Uterus (tissue), 2 donors: ENCODE data around the gene TMEM151A.

Source experiments
- POLR2A ChIP-seq, 2 donors: fragments of 450-650 bp; IDR thresholded peaks; one replicate each; pipeline ENCODE4 v1.6.1; 2016; ENCODE audit warnings: antibody characterized with exemption in 2 of 2, mild to moderate bottlenecking in 1 of 2, moderate library complexity in 1 of 2
- TF ChIP-seq, protein P1 (sequence below), 4 experiments: fragments of 200-600 bp in 2 of 4; fragments of 450-650 bp in 2 of 4; sonication (generic) in 2 of 4; IDR thresholded peaks; one replicate each; pipeline ENCODE4 v1.5.1; 2016 to 2019; ENCODE audit warnings: antibody characterized with exemption in 4 of 4, mild to moderate bottlenecking in 2 of 4, moderate library complexity in 1 of 4

- no peak for TF ChIP-seq POLR2A (IDR thresholded peaks at IDR 0.05)
- TF ChIP-seq, protein P1, sequence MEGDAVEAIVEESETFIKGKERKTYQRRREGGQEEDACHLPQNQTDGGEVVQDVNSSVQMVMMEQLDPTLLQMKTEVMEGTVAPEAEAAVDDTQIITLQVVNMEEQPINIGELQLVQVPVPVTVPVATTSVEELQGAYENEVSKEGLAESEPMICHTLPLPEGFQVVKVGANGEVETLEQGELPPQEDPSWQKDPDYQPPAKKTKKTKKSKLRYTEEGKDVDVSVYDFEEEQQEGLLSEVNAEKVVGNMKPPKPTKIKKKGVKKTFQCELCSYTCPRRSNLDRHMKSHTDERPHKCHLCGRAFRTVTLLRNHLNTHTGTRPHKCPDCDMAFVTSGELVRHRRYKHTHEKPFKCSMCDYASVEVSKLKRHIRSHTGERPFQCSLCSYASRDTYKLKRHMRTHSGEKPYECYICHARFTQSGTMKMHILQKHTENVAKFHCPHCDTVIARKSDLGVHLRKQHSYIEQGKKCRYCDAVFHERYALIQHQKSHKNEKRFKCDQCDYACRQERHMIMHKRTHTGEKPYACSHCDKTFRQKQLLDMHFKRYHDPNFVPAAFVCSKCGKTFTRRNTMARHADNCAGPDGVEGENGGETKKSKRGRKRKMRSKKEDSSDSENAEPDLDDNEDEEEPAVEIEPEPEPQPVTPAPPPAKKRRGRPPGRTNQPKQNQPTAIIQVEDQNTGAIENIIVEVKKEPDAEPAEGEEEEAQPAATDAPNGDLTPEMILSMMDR (IDR thresholded peaks at IDR 0.05), result no peak
Measured at GRCh38 chr11:66294626-66295620, 3.2 kb downstream of the TMEM151A start.
